HepG2 (cell line): Measurements from ENCODE around the gene ANKRD2. TPM values are rescaled to one million over a fixed set of nuclear protein-coding genes. Genes with fewer than 3 reads are reported as not detected.

Experiments used
- ATAC-seq: fragments of 200-7000 bp; cut with Tn5 transposase; 3 replicates; pipeline ENCODE4 v1.9.1; 2020; ENCODE audit warnings: mild to moderate bottlenecking, moderate library complexity
- BruUV-seq: library from RNA; stranded (reverse); fragments of 400-500 nt; replicated peaks from 2 replicates; lab custom pipeline; 2021; lab: Mats Ljungman, UMichigan
- CTCF ChIA-PET: fragments of 300-600 bp; formaldehyde crosslinking; extraction: SDS; loops from one replicate; lab custom pipeline; 2021; ENCODE audit warnings: low total read pairs, inconsistent platforms, low intra/inter-chr PET ratio; lab: Yijun Ruan, JAX
- POLR2A ChIA-PET: fragments of 350-600 bp; sonication (Branson Sonifier 250); formaldehyde crosslinking; loops from one replicate; lab custom pipeline; 2020; ENCODE audit warnings: antibody characterized with exemption, inconsistent platforms; lab: Yijun Ruan, JAX
- DNase-seq: peaks from one replicate; pipeline ENCODE4 v3.0.0-alpha.2; 2015; ENCODE audit warnings: low spot score
- FAIRE-seq: peaks from 3 replicates; lab custom pipeline; 2011; peaks lifted over from hg19 to GRCh38; lab: Jason Lieb, UNC
- H2AFZ ChIP-seq: one replicate; pipeline ENCODE4 v1.6.1; 2011; ENCODE audit warnings: low read length, inconsistent platforms
- H3K27ac ChIP-seq: fragments of 300-600 bp; 3 replicates; pipeline ENCODE4 v1.8.0; 2011; ENCODE audit warnings: mixed run types, mild to moderate bottlenecking, mixed read lengths, low read length, inconsistent platforms; ENCODE audit not compliant: insufficient read depth; ENCODE audit errors: extremely low read length
- H3K27me3 ChIP-seq, 2 experiments: fragments of 200-600 bp in 1 of 2; 2 replicates in 1 of 2; 3 replicates in 1 of 2; pipeline versions ENCODE4 v1.6.0 to v1.8.0; 2011; ENCODE audit warnings: low read length in 2 of 2, mild to moderate bottlenecking in 2 of 2, moderate library complexity in 2 of 2, inconsistent platforms in 1 of 2; ENCODE audit not compliant: insufficient read depth in 2 of 2, control insufficient read depth in 1 of 2
- H3K36me3 ChIP-seq, 2 experiments: fragments of 200-600 bp in 1 of 2; replicated peaks in 1 of 2; 2 replicates in 1 of 2; 3 replicates in 1 of 2; pipeline versions ENCODE4 v1.5.1 to v1.8.0; 2011; ENCODE audit warnings: low read length in 2 of 2, inconsistent platforms in 1 of 2; ENCODE audit not compliant: insufficient read depth in 2 of 2, control insufficient read depth in 1 of 2
- H3K4me1 ChIP-seq: 2 replicates; pipeline ENCODE4 v1.5.1; 2012; ENCODE audit warnings: low read length, inconsistent platforms; ENCODE audit not compliant: insufficient read depth
- H3K4me2 ChIP-seq: 2 replicates; pipeline ENCODE4 v1.6.0; 2011; ENCODE audit warnings: low read depth, low read length, inconsistent platforms
- H3K4me3 ChIP-seq, 3 experiments: fragments of 200-600 bp in 1 of 3; sonication (generic), shearing (Covaris generic) in 1 of 3; replicated peaks in 1 of 3; 2 replicates each; pipeline ENCODE4 v1.5.1; 2011 to 2016; ENCODE audit warnings: low read length in 3 of 3, inconsistent platforms in 2 of 3, low read depth in 2 of 3, mild to moderate bottlenecking in 2 of 3, control low read depth in 1 of 3, mixed read lengths in 1 of 3; ENCODE audit not compliant: insufficient read depth in 1 of 3
- H3K79me2 ChIP-seq: one replicate; pipeline ENCODE4 v1.6.1; 2011; ENCODE audit warnings: low read length, inconsistent platforms; ENCODE audit not compliant: insufficient read depth
- H3K9ac ChIP-seq: 2 replicates; pipeline ENCODE4 v1.6.0; 2011; ENCODE audit warnings: mild to moderate bottlenecking, low read depth, low read length, inconsistent platforms; ENCODE audit not compliant: insufficient read depth
- H3K9me3 ChIP-seq: 2 replicates; pipeline ENCODE4 v1.5.1; 2012; ENCODE audit warnings: mild to moderate bottlenecking, low read length
- H4K20me1 ChIP-seq: 2 replicates; pipeline ENCODE4 v1.6.0; 2011; ENCODE audit warnings: inconsistent platforms, mild to moderate bottlenecking, low read length, moderate library complexity; ENCODE audit not compliant: insufficient read depth
- GATAD1 ChIP-seq: IDR thresholded peaks from 2 replicates; pipeline ENCODE4 v1.6.1; 2016; ENCODE audit warnings: missing genetic modification reagents, missing compliant biosample characterization
- NFYC ChIP-seq: IDR thresholded peaks from 2 replicates; pipeline ENCODE4 v1.6.1; 2016; ENCODE audit warnings: missing genetic modification reagents, missing compliant biosample characterization
- NR2F6 ChIP-seq, 2 experiments: IDR thresholded peaks; 2 replicates each; pipeline ENCODE4 v1.6.1; 2016; ENCODE audit warnings: antibody characterized with exemption in 1 of 2, mild to moderate bottlenecking in 1 of 2
- RFX5 ChIP-seq: IDR thresholded peaks from 2 replicates; pipeline ENCODE4 v1.6.1; 2011; ENCODE audit warnings: low read depth, low read length, improper control_type of control experiment
- RFXANK ChIP-seq: IDR thresholded peaks from 2 replicates; pipeline ENCODE4 v1.6.1; 2016
- SALL1 ChIP-seq: sonication (generic); formaldehyde crosslinking; IDR thresholded peaks from 2 replicates; pipeline ENCODE4 v1.8.0; 2022; ENCODE audit warnings: mild to moderate bottlenecking, missing genetic modification reagents
- SMARCC2 ChIP-seq: fragments of 450-650 bp; IDR thresholded peaks from 2 replicates; pipeline ENCODE4 v1.6.1; 2017; ENCODE audit warnings: antibody characterized with exemption, mild to moderate bottlenecking
- ZC3H13 ChIP-seq: sonication (generic); formaldehyde crosslinking; IDR thresholded peaks from 2 replicates; pipeline ENCODE4 v1.8.1; 2023; ENCODE audit warnings: mild to moderate bottlenecking, missing genetic modification reagents, moderate library complexity
- ZNF570 ChIP-seq: sonication (generic); formaldehyde crosslinking; IDR thresholded peaks from 2 replicates; pipeline ENCODE4 v1.4.0; 2020; ENCODE audit warnings: mild to moderate bottlenecking, missing genetic modification reagents, borderline replicate concordance
- WGBS: methylation state at CpG from one replicate; pipeline ENCODE4 v1.1.6; 2017; ENCODE audit warnings: low lambda C conversion rate; 5-methylcytosine and 5-hydroxymethylcytosine counted together
- in situ Hi-C: cut with HindIII; loops from 2 replicates; pipeline ENCODE4 v1.10.0; 2017; ENCODE audit warnings: low pct_unique_long_range_greater_than_20kb; ENCODE audit not compliant: extremely low pct_ligation_motif_present
- intact Hi-C: fragments of 100-400 bp; cut with micrococcal nuclease; formaldehyde crosslinking; loops from one replicate; pipeline ENCODE4 v1.10.0; 2022; ENCODE audit not compliant: unreplicated experiment
- polyA plus RNA-seq, 8 experiments: library from polyadenylated mRNA; depleted of rRNA in 3 of 8; stranded (reverse) in 7 of 8; unstranded in 1 of 8; fragments of >200 nt; fragmentation: Illumina TruSeq in 4 of 8; extraction: Trizol in 4 of 8; gene quantifications; 2 replicates each; pipeline versions ENCODE4 v1.2.1 to v1.2.3, GENCODE V29; 2011 to 2016; ENCODE audit warnings: low read depth in 4 of 8, missing spikeins in 1 of 8, mixed read lengths in 1 of 8; ENCODE audit not compliant: insufficient read depth in 1 of 8
- total RNA-seq, 5 experiments: library from RNA; depleted of rRNA; stranded (reverse); fragments of >200 nt; fragmentation: Illumina TruSeq; extraction: Trizol; gene quantifications; 2 replicates each; pipeline ENCODE4 v1.2.3, GENCODE V29; 2016; ENCODE audit warnings: low read depth in 1 of 5
- TF ChIP-seq, protein P1 (sequence below): sonication (generic); formaldehyde crosslinking; IDR thresholded peaks from 2 replicates; pipeline ENCODE4 v1.8.0; 2022; ENCODE audit warnings: mild to moderate bottlenecking, missing genetic modification reagents, moderate library complexity
- TF ChIP-seq, protein P2 (sequence below): sonication (generic); formaldehyde crosslinking; IDR thresholded peaks from 2 replicates; pipeline ENCODE4 v1.5.1; 2020; ENCODE audit warnings: missing genetic modification reagents, mild to moderate bottlenecking, borderline replicate concordance
- TF ChIP-seq, protein P3 (sequence below): sonication (generic); formaldehyde crosslinking; IDR thresholded peaks from 2 replicates; pipeline ENCODE4 v1.4.0; 2020; ENCODE audit warnings: missing genetic modification reagents, borderline replicate concordance
- TF ChIP-seq, protein P4 (sequence below): sonication (generic); formaldehyde crosslinking; IDR thresholded peaks from 2 replicates; pipeline ENCODE4 v1.5.0; 2020; ENCODE audit warnings: mild to moderate bottlenecking, missing genetic modification reagents, borderline replicate concordance
- TF ChIP-seq, protein P5 (sequence below): sonication (generic); formaldehyde crosslinking; IDR thresholded peaks from 2 replicates; pipeline ENCODE4 v1.5.1; 2020; ENCODE audit warnings: missing genetic modification reagents, mild to moderate bottlenecking, borderline replicate concordance

Gene ANKRD2
- total and polyA plus RNA-seq, 2 of the 13 experiments (the other 11 are each of a cell fraction or from before 2014, with no cell fraction given), result not detected

DNA sequence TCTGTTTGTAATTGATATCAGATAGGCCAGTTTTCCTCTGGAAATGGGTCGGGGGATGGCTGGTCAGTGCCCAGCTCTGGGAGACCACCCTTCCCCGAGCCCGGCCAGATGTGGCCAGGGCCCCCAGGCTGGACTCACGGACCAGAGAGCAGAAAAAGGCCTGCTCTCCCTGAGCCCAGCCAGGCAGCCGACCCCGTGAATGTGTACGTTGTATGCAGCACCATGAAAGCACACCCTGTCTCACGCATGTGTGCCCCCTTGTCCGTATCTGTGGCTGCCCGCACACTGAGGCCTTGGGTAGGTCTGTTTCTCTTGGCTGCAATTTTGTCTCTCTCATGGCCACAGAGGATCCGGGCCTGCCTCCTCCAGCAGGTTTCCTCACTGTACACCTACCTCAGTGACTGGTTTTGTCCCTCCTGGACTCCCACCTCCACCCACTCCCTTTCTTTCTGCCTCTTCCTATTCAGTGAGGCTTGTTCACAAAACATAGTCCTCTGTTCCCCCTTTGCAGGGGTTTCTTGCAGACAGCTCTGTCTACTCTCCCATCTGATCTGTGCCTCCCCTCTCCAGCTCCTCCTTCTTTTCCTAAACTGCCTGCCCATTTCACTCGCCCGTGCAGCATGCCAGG is 23.6 kb upstream of the ANKRD2 start:
- Histone ChIP-seq H3K27ac (no peak overlapping the region), H3K9me3 (no peaks in the 10 kb centered on the region), H3K4me1 (peaks cover 34% of the 10 kb centered on the region), H3K9ac (no peak overlapping the region), H3K27me3 (no peaks in the 10 kb centered on the region), H3K4me3 (no peak overlapping the region), H3K79me2 (no peaks in the 10 kb centered on the region), H2AFZ (no peak overlapping the region), H4K20me1 (no peaks in the 10 kb centered on the region), H3K4me2 (no peak overlapping the region), H3K36me3 (no peaks in the 10 kb centered on the region)
- ChIA-PET POLR2A (interaction anchor here (1.0 kb wide), 1 partner anchor 35 kb away, joined by 3 read pairs; the partner anchor contains the start of gene HOGA1), CTCF (no interaction called here)
- BruUV-seq, result no TSS peak
- TF ChIP-seq ZC3H13 (CRISPR knock-in tag) (no peak), SMARCC2 (no peak), RFXANK (CRISPR knock-in tag) (no peak), SALL1 (CRISPR knock-in tag) (no peak), ZNF570 (no peak), RFX5 (no peak), GATAD1 (CRISPR knock-in tag) (no peak), NR2F6 (IDR thresholded peaks at IDR 0.05) (no peak), NR2F6 (CRISPR knock-in tag; IDR thresholded peaks at IDR 0.05) (no peak), NFYC (no peak)
- TF ChIP-seq, protein P1, sequence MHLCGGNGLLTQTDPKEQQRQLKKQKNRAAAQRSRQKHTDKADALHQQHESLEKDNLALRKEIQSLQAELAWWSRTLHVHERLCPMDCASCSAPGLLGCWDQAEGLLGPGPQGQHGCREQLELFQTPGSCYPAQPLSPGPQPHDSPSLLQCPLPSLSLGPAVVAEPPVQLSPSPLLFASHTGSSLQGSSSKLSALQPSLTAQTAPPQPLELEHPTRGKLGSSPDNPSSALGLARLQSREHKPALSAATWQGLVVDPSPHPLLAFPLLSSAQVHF, result no peak
- TF ChIP-seq, protein P2, sequence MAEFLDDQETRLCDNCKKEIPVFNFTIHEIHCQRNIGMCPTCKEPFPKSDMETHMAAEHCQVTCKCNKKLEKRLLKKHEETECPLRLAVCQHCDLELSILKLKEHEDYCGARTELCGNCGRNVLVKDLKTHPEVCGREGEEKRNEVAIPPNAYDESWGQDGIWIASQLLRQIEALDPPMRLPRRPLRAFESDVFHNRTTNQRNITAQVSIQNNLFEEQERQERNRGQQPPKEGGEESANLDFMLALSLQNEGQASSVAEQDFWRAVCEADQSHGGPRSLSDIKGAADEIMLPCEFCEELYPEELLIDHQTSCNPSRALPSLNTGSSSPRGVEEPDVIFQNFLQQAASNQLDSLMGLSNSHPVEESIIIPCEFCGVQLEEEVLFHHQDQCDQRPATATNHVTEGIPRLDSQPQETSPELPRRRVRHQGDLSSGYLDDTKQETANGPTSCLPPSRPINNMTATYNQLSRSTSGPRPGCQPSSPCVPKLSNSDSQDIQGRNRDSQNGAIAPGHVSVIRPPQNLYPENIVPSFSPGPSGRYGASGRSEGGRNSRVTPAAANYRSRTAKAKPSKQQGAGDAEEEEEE (CRISPR knock-in tag), result no peak
- TF ChIP-seq, protein P3, sequence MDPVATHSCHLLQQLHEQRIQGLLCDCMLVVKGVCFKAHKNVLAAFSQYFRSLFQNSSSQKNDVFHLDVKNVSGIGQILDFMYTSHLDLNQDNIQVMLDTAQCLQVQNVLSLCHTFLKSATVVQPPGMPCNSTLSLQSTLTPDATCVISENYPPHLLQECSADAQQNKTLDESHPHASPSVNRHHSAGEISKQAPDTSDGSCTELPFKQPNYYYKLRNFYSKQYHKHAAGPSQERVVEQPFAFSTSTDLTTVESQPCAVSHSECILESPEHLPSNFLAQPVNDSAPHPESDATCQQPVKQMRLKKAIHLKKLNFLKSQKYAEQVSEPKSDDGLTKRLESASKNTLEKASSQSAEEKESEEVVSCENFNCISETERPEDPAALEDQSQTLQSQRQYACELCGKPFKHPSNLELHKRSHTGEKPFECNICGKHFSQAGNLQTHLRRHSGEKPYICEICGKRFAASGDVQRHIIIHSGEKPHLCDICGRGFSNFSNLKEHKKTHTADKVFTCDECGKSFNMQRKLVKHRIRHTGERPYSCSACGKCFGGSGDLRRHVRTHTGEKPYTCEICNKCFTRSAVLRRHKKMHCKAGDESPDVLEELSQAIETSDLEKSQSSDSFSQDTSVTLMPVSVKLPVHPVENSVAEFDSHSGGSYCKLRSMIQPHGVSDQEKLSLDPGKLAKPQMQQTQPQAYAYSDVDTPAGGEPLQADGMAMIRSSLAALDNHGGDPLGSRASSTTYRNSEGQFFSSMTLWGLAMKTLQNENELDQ, result no peak
- TF ChIP-seq, protein P4, sequence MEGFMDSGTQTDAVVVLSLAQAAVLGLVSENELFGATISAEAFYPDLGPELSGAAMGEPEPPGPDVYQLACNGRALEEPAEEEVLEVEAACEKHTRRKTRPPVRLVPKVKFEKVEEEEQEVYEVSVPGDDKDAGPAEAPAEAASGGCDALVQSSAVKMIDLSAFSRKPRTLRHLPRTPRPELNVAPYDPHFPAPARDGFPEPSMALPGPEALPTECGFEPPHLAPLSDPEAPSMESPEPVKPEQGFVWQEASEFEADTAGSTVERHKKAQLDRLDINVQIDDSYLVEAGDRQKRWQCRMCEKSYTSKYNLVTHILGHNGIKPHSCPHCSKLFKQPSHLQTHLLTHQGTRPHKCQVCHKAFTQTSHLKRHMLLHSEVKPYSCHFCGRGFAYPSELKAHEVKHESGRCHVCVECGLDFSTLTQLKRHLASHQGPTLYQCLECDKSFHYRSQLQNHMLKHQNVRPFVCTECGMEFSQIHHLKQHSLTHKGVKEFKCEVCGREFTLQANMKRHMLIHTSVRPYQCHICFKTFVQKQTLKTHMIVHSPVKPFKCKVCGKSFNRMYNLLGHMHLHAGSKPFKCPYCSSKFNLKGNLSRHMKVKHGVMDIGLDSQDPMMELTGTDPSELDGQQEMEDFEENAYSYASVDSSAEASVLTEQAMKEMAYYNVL (CRISPR knock-in tag), result no peak
- TF ChIP-seq, protein P5, sequence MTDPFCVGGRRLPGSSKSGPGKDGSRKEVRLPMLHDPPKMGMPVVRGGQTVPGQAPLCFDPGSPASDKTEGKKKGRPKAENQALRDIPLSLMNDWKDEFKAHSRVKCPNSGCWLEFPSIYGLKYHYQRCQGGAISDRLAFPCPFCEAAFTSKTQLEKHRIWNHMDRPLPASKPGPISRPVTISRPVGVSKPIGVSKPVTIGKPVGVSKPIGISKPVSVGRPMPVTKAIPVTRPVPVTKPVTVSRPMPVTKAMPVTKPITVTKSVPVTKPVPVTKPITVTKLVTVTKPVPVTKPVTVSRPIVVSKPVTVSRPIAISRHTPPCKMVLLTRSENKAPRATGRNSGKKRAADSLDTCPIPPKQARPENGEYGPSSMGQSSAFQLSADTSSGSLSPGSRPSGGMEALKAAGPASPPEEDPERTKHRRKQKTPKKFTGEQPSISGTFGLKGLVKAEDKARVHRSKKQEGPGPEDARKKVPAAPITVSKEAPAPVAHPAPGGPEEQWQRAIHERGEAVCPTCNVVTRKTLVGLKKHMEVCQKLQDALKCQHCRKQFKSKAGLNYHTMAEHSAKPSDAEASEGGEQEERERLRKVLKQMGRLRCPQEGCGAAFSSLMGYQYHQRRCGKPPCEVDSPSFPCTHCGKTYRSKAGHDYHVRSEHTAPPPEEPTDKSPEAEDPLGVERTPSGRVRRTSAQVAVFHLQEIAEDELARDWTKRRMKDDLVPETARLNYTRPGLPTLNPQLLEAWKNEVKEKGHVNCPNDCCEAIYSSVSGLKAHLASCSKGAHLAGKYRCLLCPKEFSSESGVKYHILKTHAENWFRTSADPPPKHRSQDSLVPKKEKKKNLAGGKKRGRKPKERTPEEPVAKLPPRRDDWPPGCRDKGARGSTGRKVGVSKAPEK (CRISPR knock-in tag), result no peak
- ATAC-seq, result no peak
- no peak for DNase-seq
- WGBS, result 92% methylated on average over 11 of the region's 13 CpGs
- in situ Hi-C loops (no loop called here), intact Hi-C loops (no loop called here)
- no peak for FAIRE-seq
